Naive thymus-derived CD4-positive, alpha-beta T cell (primary cell): ENCODE measurements around the gene SNU13. TPM values are rescaled to one million over a fixed set of nuclear protein-coding genes. Genes with fewer than 3 reads are reported as not detected.

ENCODE experiments used
- ATAC-seq: fragments of 150-1000 bp; cut with Tn5 transposase; 2 replicates; pipeline ENCODE4 v1.10.0; 2021; ENCODE audit warnings: mild to moderate bottlenecking, moderate library complexity
- CTCF ChIA-PET: fragments of 350-600 bp; sonication (Branson Sonifier 250); formaldehyde crosslinking; loops from one replicate; lab custom pipeline; 2021; ENCODE audit warnings: antibody characterized with exemption; lab: Charles Lee
- POLR2A ChIA-PET: fragments of 350-600 bp; sonication (Branson Sonifier 250); formaldehyde crosslinking; loops from one replicate; lab custom pipeline; 2021; ENCODE audit warnings: antibody characterized with exemption, inconsistent platforms; lab: Charles Lee
- DNase-seq, 9 donors: peaks; one replicate each; pipeline versions ENCODE4 v3.0.0 to v3.0.0-alpha.2; 2020 to 2022; ENCODE audit warnings: mixed read lengths in 1 of 9
- H3K27ac ChIP-seq: one replicate; pipeline ENCODE4 v1.7.0; 2013; ENCODE audit warnings: mild to moderate bottlenecking, low read depth, low read length, moderate library complexity
- H3K27me3 ChIP-seq, 2 donors: one replicate each; pipeline ENCODE4 v1.7.0; 2013; ENCODE audit warnings: low read length in 2 of 2, mild to moderate bottlenecking in 2 of 2, moderate library complexity in 2 of 2; ENCODE audit not compliant: control insufficient read depth in 2 of 2, insufficient read depth in 2 of 2
- H3K36me3 ChIP-seq, 3 experiments: 1 replicate in 2 of 3; 2 replicates in 1 of 3; pipeline ENCODE4 v1.7.0; 2013; ENCODE audit warnings: low read length in 3 of 3, mild to moderate bottlenecking in 3 of 3, moderate library complexity in 1 of 3; ENCODE audit not compliant: insufficient read depth in 3 of 3, control insufficient read depth in 2 of 3
- H3K4me1 ChIP-seq, 2 donors: one replicate each; pipeline ENCODE4 v1.7.0; 2013; ENCODE audit warnings: low read length in 2 of 2, mild to moderate bottlenecking in 2 of 2, moderate library complexity in 1 of 2; ENCODE audit not compliant: control insufficient read depth in 2 of 2, insufficient read depth in 2 of 2
- H3K4me3 ChIP-seq: 2 replicates; pipeline ENCODE4 v1.7.0; 2013; ENCODE audit warnings: mild to moderate bottlenecking, low read length
- H3K9me3 ChIP-seq, 3 experiments: 1 replicate in 2 of 3; 2 replicates in 1 of 3; pipeline ENCODE4 v1.7.0; 2013; ENCODE audit warnings: low read length in 3 of 3; ENCODE audit not compliant: control insufficient read depth in 2 of 3
- H3K27ac Mint-ChIP-seq, 9 donors: one replicate each; pipeline ENCODE4 v1.8.0; 2020 to 2022; ENCODE audit warnings: mixed read lengths in 9 of 9, mild to moderate bottlenecking in 8 of 9, moderate library complexity in 5 of 9, inconsistent platforms in 2 of 9
- H3K27me3 Mint-ChIP-seq, 5 donors: one replicate each; pipeline ENCODE4 v1.8.0; 2021 to 2022; ENCODE audit warnings: mixed read lengths in 5 of 5, mild to moderate bottlenecking in 1 of 5
- H3K36me3 Mint-ChIP-seq, 5 donors: one replicate each; pipeline ENCODE4 v1.8.0; 2020 to 2022; ENCODE audit warnings: mixed read lengths in 5 of 5, mild to moderate bottlenecking in 3 of 5, inconsistent platforms in 1 of 5
- H3K4me1 Mint-ChIP-seq, 7 donors: one replicate each; pipeline ENCODE4 v1.8.0; 2020 to 2022; ENCODE audit warnings: mixed read lengths in 7 of 7, mild to moderate bottlenecking in 3 of 7, inconsistent platforms in 1 of 7
- H3K4me3 Mint-ChIP-seq, 10 donors: one replicate each; pipeline ENCODE4 v1.8.0; 2020 to 2022; ENCODE audit warnings: mild to moderate bottlenecking in 10 of 10, mixed read lengths in 10 of 10, moderate library complexity in 6 of 10, inconsistent platforms in 2 of 10
- H3K9me3 Mint-ChIP-seq, 11 donors: one replicate each; pipeline ENCODE4 v1.8.0; 2020 to 2022; ENCODE audit warnings: mixed read lengths in 11 of 11, mild to moderate bottlenecking in 4 of 11, inconsistent platforms in 1 of 11, moderate library complexity in 1 of 11
- intact Hi-C, 2 donors: fragments of 100-400 bp; cut with micrococcal nuclease; formaldehyde crosslinking; loops; one replicate each; pipeline ENCODE4 v1.15.1; 2023
- polyA plus RNA-seq, 2 donors: library from polyadenylated mRNA; unstranded; fragments of 300-500 nt; fragmentation: Illumina TruSeq; gene quantifications; one replicate each; pipeline ENCODE4 v1.2.3, GENCODE V29; 2021
- total RNA-seq, 6 experiments: library from RNA in 5 of 6; stranded (reverse) in 5 of 6; gene quantifications; 1 replicate in 5 of 6; 2 replicates in 1 of 6; pipeline ENCODE4 v1.2.3 and lab custom pipeline; 2021 to 2026

SNU13 gene
- total and polyA plus RNA-seq, 7 experiments from 2014 or later: 117 to 295 (median 124) TPM

DNA sequence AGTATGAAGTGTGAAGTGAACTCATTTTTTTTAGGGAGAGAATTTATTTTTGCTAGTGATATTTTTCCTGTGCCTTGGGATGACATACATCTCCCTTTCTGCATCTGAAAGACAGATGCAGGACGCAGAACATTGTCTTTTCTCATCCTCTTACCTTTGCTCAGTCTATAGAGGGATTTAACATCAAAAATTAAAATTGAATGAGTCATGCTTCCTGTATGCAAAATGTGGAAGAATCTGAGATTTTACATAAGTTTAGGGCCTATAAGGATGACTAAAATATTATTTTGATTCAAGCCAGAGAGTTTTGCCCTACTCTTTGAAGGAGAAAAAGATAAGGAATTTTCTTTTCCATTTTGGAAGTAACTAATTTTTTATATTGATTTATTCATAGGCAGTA lies 40.2 kb downstream of the SNU13 start:
- intact Hi-C loops: no loop called here
- DNase-seq (no peak), ATAC-seq (no peak)
- no peaks in the 10 kb centered on the region for H3K27me3 ChIP-seq
- H3K36me3 Mint-ChIP-seq: peaks cover 5 to 17% (median 10%) of the 10 kb centered on the region in 5 donors
- no peak overlapping the region for H3K4me3 Mint-ChIP-seq
- H3K27ac Mint-ChIP-seq: peak overlapping the region in 3 of 9 donors; percentile 28 to 54 (median 48)
- no peak overlapping the region for H3K4me3 ChIP-seq
- no peak overlapping the region for H3K27ac ChIP-seq
- H3K36me3 ChIP-seq: peaks cover 31 to 85% (median 34%) of the 10 kb centered on the region in 3 experiments
- ChIA-PET POLR2A (no interaction called here), CTCF (no interaction called here)
- H3K4me1 ChIP-seq: no peaks in the 10 kb centered on the region
- H3K9me3 Mint-ChIP-seq: no peaks in the 10 kb centered on the region
- H3K27me3 Mint-ChIP-seq: no peaks in the 10 kb centered on the region
- H3K4me1 Mint-ChIP-seq: peaks cover 0 to 10% (median 7%) of the 10 kb centered on the region in 7 donors
- no peaks in the 10 kb centered on the region for H3K9me3 ChIP-seq

DNA sequence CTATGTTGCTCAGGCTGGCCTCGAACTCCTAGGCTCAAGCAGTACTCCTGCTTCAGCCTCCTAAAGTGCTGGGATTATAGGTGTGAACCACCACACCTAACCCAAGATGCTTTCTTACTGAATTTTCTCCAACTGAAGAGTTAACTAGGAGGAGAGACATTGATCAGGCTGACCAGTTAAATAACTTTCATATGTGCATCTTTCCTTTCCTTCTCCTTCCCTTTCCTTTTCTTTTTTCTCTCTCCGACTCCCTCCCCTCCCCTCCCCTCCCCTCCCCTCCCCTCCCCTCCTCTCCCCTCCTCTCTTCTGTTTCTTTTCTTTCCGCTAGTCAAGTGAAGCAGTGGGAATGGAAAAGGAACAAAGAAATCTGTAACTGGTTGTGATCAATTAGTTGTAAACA lies 40.9 kb downstream of the SNU13 start:
- no peak for DNase-seq
- no peak for ATAC-seq
- H3K27ac ChIP-seq: no peak overlapping the region
- H3K27ac Mint-ChIP-seq: peak overlapping the region in 2 of 9 donors; percentile 22 to 54
- no peak overlapping the region for H3K4me3 ChIP-seq
- no peaks in the 10 kb centered on the region for H3K27me3 ChIP-seq
- ChIA-PET POLR2A (no interaction called here), CTCF (no interaction called here)
- intact Hi-C loops: no loop called here
- peaks cover 25 to 85% (median 29%) of the 10 kb centered on the region in 3 experiments for H3K36me3 ChIP-seq
- H3K9me3 Mint-ChIP-seq: no peaks in the 10 kb centered on the region
- peaks cover 5 to 18% (median 10%) of the 10 kb centered on the region in 5 donors for H3K36me3 Mint-ChIP-seq
- H3K4me1 Mint-ChIP-seq: peaks cover 0 to 10% (median 7%) of the 10 kb centered on the region in 7 donors
- H3K27me3 Mint-ChIP-seq: no peaks in the 10 kb centered on the region
- no peaks in the 10 kb centered on the region for H3K4me1 ChIP-seq
- no peak overlapping the region for H3K4me3 Mint-ChIP-seq
- no peaks in the 10 kb centered on the region for H3K9me3 ChIP-seq

DNA sequence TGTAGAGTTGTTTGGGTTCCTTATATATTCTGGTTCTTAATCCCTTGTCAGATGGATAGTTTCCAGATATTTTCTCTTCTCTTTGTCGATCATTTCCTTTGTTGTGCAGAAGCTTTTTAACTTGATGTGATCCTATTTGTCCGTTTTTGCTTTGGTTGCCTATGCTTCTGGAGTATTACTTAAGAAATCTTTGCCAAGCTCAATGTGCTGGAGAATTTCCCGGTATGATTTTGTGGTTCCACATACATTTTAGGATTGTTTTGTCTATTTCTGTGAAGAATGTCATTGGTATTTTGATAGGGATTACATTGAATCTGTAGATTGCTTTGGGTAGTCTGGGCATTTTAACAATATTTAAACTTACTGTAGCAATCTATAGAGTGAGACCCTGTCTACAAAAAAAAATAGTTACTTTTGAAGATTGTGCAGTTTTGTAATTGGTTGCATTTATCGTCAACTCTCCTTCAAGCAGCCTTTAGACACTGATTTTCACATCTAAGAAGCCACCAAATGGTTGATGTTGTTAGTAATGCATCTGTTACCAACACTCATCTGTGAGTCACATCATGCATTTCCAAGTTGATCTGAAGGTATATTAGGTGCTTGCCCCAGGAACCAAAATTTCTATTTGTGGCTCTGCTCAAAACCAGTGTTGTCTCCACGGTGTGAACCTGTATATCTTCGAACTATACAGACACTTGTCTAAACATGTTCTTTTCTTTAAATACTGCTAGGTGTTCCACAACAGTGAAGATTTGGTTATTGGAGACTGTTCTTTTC lies 46.1 kb downstream of the SNU13 start:
- Histone ChIP-seq H3K4me1 (no peaks in the 10 kb centered on the region), H3K4me3 (no peak overlapping the region), H3K27me3 (no peaks in the 10 kb centered on the region), H3K9me3 (no peaks in the 10 kb centered on the region), H3K36me3 (peaks cover 22 to 88% (median 26%) of the 10 kb centered on the region in 3 experiments), H3K27ac (no peak overlapping the region)
- intact Hi-C loops: no loop called here
- Mint-ChIP-seq H3K27ac (peak overlapping the region in 1 of 9 donors; percentile 26), H3K4me1 (peaks cover 7 to 11% (median 9%) of the 10 kb centered on the region in 7 donors), H3K4me3 (no peak overlapping the region), H3K9me3 (no peaks in the 10 kb centered on the region), H3K36me3 (peaks cover 6 to 30% (median 23%) of the 10 kb centered on the region in 5 donors), H3K27me3 (no peaks in the 10 kb centered on the region)
- CTCF ChIA-PET: no interaction called here
- ATAC-seq: no peak
- POLR2A ChIA-PET: interaction anchor here (0.7 kb wide), 1 partner anchor 223 kb away, joined by 3 read pairs; no protein-coding TSS in a partner anchor
- DNase-seq: no peak

DNA sequence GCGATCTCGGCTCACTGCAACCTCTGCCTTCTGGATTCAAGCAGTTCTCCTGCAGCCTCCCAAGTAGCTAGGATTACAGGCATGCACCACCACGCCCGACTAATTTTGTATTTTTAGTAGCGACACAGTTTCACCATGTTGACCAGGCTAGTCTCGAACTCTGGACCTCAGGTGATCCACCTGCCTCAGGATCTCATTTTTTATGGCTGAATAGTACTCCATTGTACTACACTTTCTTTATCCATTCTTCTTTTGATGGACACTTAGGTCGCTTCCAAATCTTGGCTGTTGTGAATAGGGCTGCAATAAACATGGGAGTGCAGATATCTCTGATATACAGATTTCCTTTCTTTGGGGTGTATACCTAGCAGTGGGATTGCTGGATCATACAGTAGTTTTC lies 46.8 kb downstream of the SNU13 start:
- H3K9me3 ChIP-seq: no peaks in the 10 kb centered on the region
- Mint-ChIP-seq H3K4me3 (no peak overlapping the region), H3K36me3 (peaks cover 6 to 31% (median 24%) of the 10 kb centered on the region in 5 donors), H3K4me1 (peaks cover 7 to 11% (median 9%) of the 10 kb centered on the region in 7 donors), H3K27me3 (no peaks in the 10 kb centered on the region), H3K27ac (peak overlapping the region in 2 of 9 donors; percentile 26 to 33), H3K9me3 (no peaks in the 10 kb centered on the region)
- no peak overlapping the region for H3K4me3 ChIP-seq
- intact Hi-C loops: no loop called here
- POLR2A ChIA-PET: no interaction called here
- DNase-seq (no peak), ATAC-seq (no peak)
- no peak overlapping the region for H3K27ac ChIP-seq
- no peaks in the 10 kb centered on the region for H3K27me3 ChIP-seq
- no peaks in the 10 kb centered on the region for H3K4me1 ChIP-seq
- peaks cover 21 to 88% (median 28%) of the 10 kb centered on the region in 3 experiments for H3K36me3 ChIP-seq
- CTCF ChIA-PET: no interaction called here

DNA sequence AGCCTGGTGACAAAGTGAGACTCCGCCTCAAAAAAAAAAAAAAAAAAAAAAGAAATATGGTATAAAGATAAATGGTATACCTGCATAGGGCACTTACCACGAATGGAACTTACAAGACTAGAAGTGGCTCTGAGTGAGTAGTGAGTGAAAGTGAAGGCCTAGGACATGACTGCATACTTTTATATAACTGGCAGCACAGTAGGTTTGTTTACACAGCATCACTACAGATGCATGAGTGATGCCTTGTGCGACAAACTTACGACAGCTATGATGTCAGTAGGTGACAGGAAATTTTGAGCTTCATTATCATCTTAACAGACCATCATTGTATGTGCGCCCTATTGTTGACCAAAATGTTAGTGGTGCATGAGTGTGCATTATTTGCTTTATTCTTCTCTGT lies 49.9 kb downstream of the SNU13 start:
- ATAC-seq (no peak), DNase-seq (no peak)
- POLR2A ChIA-PET: no interaction called here
- Histone ChIP-seq H3K4me3 (no peak overlapping the region), H3K27me3 (no peaks in the 10 kb centered on the region), H3K27ac (no peak overlapping the region), H3K36me3 (peaks cover 19 to 89% (median 28%) of the 10 kb centered on the region in 3 experiments), H3K4me1 (no peaks in the 10 kb centered on the region), H3K9me3 (no peaks in the 10 kb centered on the region)
- peak overlapping the region in 2 of 9 donors; percentile 17 to 37 for H3K27ac Mint-ChIP-seq
- CTCF ChIA-PET: no interaction called here
- H3K9me3 Mint-ChIP-seq: no peaks in the 10 kb centered on the region
- H3K4me1 Mint-ChIP-seq: peaks cover 9 to 16% (median 10%) of the 10 kb centered on the region in 7 donors
- no peak overlapping the region for H3K4me3 Mint-ChIP-seq
- peaks cover 6 to 35% (median 23%) of the 10 kb centered on the region in 5 donors for H3K36me3 Mint-ChIP-seq
- H3K27me3 Mint-ChIP-seq: no peaks in the 10 kb centered on the region
- intact Hi-C loops: no loop called here

DNA sequence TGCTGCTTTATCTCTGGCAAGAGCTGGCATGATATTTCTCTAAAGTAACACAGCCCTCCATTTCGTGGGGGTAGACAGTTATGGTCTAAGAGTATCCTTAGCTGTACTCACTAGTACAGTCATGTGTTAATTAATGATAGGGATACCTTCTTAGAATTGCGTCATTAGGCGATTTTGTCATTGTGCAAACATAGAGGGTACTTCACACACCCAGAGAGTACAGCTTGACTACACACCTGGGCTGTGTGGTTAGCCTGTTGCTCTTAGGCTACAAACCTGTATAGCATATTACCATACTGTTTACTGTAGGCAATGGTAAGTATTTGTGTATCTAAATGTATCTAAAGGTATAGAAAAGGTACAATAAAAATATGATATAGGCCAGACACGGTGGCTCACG lies 50.5 kb downstream of the SNU13 start:
- POLR2A ChIA-PET: interaction anchor here (1.4 kb wide), 1 partner anchor 11 kb away, joined by 3 read pairs; no protein-coding TSS in a partner anchor
- peaks cover 19 to 91% (median 28%) of the 10 kb centered on the region in 3 experiments for H3K36me3 ChIP-seq
- intact Hi-C loops: no loop called here

More for the DNA sequence above, 50.5 kb downstream of the SNU13 start:
- no peak overlapping the region for H3K27ac ChIP-seq
- Mint-ChIP-seq H3K36me3 (peaks cover 6 to 39% (median 23%) of the 10 kb centered on the region in 5 donors), H3K9me3 (no peaks in the 10 kb centered on the region), H3K4me3 (no peak overlapping the region), H3K27me3 (no peaks in the 10 kb centered on the region), H3K27ac (no peak overlapping the region), H3K4me1 (peaks cover 9 to 16% (median 10%) of the 10 kb centered on the region in 7 donors)
- DNase-seq: no peak
- no peaks in the 10 kb centered on the region for H3K4me1 ChIP-seq
- H3K9me3 ChIP-seq: no peaks in the 10 kb centered on the region
- no peak overlapping the region for H3K4me3 ChIP-seq
- no peak for ATAC-seq
- H3K27me3 ChIP-seq: no peaks in the 10 kb centered on the region
- CTCF ChIA-PET: interaction anchor here (0.6 kb wide), 1 partner anchor 385 kb away, joined by 3 read pairs; no protein-coding TSS in a partner anchor
